ENCODE measurements around the gene DDX27. TPM values are rescaled to one million over a fixed set of nuclear protein-coding genes. Genes with fewer than 3 reads are reported as not detected.

Gene DDX27
- total and polyA plus RNA-seq, 2 of the 13 experiments (the other 11 are each of a cell fraction or from before 2014, with no cell fraction given), result 42.6 to 72.8 TPM

DNA sequence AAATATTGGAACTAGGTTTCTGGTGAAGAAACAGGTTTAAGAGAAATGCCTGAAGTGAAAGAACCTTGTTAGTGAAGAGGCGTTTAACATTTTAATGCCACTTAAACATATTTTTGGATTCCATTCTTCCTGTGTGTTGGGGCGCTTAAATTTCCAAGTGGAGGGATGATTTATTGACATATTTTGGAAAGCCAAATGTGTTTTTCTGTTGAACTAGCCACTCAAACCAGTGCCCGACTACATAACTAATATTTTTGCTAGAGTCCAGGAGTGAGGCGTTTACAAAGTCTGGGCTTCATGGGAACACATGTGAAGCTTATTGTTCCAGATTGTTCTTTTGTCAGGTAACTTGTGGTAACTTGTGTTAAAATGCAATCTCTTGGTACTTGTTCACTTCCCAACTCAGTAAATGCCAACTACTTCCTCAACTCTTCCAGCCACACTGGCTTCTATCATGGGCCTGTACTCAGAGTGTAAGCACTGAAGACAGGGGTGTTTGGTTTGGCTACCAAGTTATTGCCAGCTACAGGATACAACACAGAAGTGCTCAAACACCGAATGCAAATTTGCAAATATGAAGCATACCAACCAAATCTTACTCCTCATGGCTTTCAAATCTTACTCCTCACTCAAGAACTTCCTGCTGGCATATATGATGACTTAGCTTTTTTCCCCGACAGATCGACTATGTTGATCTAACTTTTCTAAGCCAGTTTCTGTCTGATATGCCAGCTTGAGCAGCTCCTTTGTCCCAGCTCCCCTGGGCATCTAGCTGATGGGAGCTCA, 60.7 kb downstream of the DDX27 start (continued):
- TF ChIP-seq HNRNPL (IDR thresholded peaks at IDR 0.05; ENCODE audit: low read depth, low read length), result no peak
- TF ChIP-seq ZSCAN12 (CRISPR knock-in tag; IDR thresholded peaks at IDR 0.05), result 0 out of 2 replicates have a peak, but pooled peaks have one; percentile 21
- no peak for TF ChIP-seq ZNF496 (CRISPR knock-in tag; IDR thresholded peaks at IDR 0.05; ENCODE audit: insufficient replicate concordance)
- no peak for TF ChIP-seq THAP11 (CRISPR knock-in tag; IDR thresholded peaks at IDR 0.05)
- no peak for TF ChIP-seq CHD2 (IDR thresholded peaks at IDR 0.05; ENCODE audit: low read depth, low read length)
- no peak for TF ChIP-seq ERF (CRISPR knock-in tag; IDR thresholded peaks at IDR 0.05)
- no peak for TF ChIP-seq ELF4 (CRISPR knock-in tag; IDR thresholded peaks at IDR 0.05; ENCODE audit: borderline replicate concordance)
- TF ChIP-seq, protein P1, sequence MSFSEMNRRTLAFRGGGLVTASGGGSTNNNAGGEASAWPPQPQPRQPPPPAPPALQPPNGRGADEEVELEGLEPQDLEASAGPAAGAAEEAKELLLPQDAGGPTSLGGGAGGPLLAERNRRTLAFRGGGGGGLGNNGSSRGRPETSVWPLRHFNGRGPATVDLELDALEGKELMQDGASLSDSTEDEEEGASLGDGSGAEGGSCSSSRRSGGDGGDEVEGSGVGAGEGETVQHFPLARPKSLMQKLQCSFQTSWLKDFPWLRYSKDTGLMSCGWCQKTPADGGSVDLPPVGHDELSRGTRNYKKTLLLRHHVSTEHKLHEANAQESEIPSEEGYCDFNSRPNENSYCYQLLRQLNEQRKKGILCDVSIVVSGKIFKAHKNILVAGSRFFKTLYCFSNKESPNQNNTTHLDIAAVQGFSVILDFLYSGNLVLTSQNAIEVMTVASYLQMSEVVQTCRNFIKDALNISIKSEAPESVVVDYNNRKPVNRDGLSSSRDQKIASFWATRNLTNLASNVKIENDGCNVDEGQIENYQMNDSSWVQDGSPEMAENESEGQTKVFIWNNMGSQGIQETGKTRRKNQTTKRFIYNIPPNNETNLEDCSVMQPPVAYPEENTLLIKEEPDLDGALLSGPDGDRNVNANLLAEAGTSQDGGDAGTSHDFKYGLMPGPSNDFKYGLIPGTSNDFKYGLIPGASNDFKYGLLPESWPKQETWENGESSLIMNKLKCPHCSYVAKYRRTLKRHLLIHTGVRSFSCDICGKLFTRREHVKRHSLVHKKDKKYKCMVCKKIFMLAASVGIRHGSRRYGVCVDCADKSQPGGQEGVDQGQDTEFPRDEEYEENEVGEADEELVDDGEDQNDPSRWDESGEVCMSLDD (CRISPR knock-in tag; IDR thresholded peaks at IDR 0.05; ENCODE audit: borderline replicate concordance), result 0 out of 2 replicates have a peak, but pooled peaks have one; percentile 71
- no peak for TF ChIP-seq ZNF343 (CRISPR knock-in tag; IDR thresholded peaks at IDR 0.05)
- TF ChIP-seq, protein P2, sequence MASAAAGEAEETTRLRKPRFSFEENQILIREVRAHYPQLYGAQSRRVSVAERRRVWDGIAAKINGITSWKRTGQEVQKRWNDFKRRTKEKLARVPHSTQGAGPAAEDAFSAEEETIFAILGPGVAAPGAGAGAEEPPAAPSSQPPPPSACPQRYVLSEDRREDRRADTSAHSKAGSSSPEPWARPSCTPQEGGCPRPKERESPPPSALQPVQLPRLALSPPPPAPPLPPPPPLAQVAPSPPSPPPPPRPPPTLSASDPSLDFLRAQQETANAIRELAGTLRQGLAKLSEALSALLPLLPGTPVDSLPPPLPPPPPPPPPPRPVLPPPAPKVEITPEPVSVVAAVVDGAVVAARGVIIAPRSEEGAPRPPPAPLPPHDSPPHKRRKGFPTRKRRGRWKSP (CRISPR knock-in tag; IDR thresholded peaks at IDR 0.05), result no peak
- TF ChIP-seq SMAD9 (CRISPR knock-in tag; IDR thresholded peaks at IDR 0.05), result no peak
- TF ChIP-seq ZFAT (CRISPR knock-in tag; conservative IDR thresholded peaks at IDR 0.05), result no peak
- 0 out of 2 replicates have a peak, but pooled peaks have one; percentile 18 for TF ChIP-seq KLF9 (CRISPR knock-in tag; IDR thresholded peaks at IDR 0.05; ENCODE audit: low read depth)
- no peak for TF ChIP-seq ZHX1 (CRISPR knock-in tag; IDR thresholded peaks at IDR 0.05; ENCODE audit: low read depth)
- no peak for TF ChIP-seq ZSCAN22 (CRISPR knock-in tag; IDR thresholded peaks at IDR 0.05)
- TF ChIP-seq ZKSCAN8 (CRISPR knock-in tag; IDR thresholded peaks at IDR 0.05; ENCODE audit: borderline replicate concordance), result peak; percentile 33; the same call in 1 of the 2 replicates
- peak; percentile 41; the same call in 1 of the 2 replicates for TF ChIP-seq ZBTB49 (CRISPR knock-in tag; IDR thresholded peaks at IDR 0.05; ENCODE audit: borderline replicate concordance)
- TF ChIP-seq, protein P3, sequence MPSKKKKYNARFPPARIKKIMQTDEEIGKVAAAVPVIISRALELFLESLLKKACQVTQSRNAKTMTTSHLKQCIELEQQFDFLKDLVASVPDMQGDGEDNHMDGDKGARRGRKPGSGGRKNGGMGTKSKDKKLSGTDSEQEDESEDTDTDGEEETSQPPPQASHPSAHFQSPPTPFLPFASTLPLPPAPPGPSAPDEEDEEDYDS (CRISPR knock-in tag; IDR thresholded peaks at IDR 0.05), result no peak
- no peak for TF ChIP-seq ZBTB7A (CRISPR knock-in tag; IDR thresholded peaks at IDR 0.05)
- TF ChIP-seq ZSCAN20 (CRISPR knock-in tag; IDR thresholded peaks at IDR 0.05; ENCODE audit: borderline replicate concordance), result no peak
